ENCODE measurements around the gene CFL1.

Gene CFL1

DNA sequence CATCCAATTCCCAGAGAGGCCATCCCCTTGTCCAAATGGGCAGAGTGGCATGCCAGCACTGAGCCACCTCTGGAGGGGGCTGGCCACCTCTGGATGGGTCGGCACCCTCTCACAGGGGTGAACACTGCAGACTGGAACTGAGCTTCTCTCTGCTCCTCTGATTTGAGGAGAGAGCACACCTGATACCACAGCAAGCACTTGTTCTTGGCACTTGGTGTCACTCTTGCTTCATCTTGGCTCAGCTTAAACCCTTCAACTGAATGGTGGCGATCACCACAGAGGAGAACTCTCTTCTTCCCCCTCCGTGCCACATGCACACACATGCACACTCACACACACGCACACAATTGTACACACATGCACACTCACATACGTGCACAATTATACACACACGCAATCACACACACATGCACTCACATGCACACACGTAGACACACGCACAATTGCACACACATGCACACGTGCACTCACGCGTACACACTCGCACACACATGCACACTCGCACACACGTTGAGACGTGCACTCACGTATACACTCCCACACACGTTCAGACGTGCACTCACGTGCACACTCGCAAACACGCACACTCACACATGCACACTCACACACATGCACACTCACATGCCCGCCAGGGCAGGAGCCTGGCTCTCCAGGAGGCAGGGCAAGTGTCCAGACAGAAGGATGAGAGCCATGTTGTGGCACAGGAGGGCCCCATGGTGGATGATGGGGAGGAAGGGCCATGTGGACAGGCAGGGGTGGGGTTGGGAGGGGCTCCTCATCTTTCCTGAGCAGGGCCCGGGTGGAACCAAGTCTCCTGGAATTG is 47.7 kb downstream of the CFL1 start:
- TF ChIP-seq, protein P1, sequence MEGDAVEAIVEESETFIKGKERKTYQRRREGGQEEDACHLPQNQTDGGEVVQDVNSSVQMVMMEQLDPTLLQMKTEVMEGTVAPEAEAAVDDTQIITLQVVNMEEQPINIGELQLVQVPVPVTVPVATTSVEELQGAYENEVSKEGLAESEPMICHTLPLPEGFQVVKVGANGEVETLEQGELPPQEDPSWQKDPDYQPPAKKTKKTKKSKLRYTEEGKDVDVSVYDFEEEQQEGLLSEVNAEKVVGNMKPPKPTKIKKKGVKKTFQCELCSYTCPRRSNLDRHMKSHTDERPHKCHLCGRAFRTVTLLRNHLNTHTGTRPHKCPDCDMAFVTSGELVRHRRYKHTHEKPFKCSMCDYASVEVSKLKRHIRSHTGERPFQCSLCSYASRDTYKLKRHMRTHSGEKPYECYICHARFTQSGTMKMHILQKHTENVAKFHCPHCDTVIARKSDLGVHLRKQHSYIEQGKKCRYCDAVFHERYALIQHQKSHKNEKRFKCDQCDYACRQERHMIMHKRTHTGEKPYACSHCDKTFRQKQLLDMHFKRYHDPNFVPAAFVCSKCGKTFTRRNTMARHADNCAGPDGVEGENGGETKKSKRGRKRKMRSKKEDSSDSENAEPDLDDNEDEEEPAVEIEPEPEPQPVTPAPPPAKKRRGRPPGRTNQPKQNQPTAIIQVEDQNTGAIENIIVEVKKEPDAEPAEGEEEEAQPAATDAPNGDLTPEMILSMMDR (conservative IDR thresholded peaks at IDR 0.05; ENCODE audit: low read depth, low read length), result no peak
- H3K4me3 ChIP-seq (ENCODE audit: low read length), result no peak overlapping the region
- DNase-seq (ENCODE audit: low read depth), result no peak

DNA sequence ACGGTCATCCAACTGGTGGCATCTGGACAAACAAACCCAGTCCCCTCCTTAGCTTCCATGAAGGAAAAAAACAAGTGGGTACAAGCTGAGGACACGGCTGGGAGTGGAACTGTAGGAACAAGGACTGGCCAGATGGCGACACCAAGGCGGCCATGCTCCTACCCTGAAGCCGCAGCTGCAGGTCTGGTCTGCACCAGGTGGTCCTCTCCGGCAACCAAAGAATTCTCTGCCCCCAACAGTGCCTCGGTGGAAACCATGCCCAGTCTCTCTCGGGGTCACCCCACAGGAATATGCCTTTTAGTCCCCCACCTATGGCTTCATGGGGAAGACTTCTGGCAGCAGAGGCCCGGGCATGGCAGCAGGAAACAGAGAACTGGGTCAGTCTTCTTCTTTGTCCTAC is 48.5 kb downstream of the CFL1 start:
- no peak for DNase-seq (ENCODE audit: low read depth)
- TF ChIP-seq, protein P1 (conservative IDR thresholded peaks at IDR 0.05; ENCODE audit: low read depth, low read length), result no peak
- H3K4me3 ChIP-seq (ENCODE audit: low read length), result no peak overlapping the region

DNA sequence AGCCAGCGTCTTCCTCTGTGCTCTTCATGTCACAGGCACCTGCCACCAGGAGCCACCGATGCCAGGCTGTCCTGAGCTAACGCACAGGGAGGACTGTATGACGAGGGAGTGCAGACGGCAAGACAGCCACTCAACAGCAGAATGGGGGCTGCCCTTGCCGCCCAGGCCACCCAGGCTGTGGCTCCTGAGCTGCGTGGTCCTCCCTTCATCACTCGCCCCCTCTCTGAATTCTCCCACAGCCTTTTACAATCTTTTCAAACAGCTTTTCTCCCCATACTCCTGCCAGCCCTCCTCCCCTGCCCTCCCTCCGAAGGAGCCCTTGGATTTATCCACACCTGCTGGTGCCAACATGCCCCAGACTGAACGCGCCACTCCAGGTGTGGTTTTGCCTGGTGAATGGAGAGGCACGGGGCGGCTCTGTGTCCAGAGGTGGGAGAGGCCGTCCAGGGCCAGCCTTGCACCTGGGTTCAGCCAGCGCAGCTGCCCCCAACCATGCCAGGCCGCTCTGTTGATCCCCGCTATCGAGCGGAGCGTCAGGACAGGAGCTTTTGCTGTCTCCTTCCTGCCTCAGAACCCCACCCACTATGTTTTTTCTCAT is 49.1 kb downstream of the CFL1 start:
- TF ChIP-seq, protein P1 (conservative IDR thresholded peaks at IDR 0.05; ENCODE audit: low read depth, low read length), result no peak
- DNase-seq (ENCODE audit: low read depth), result no peak
- no peak overlapping the region for H3K4me3 ChIP-seq (ENCODE audit: low read length)

DNA sequence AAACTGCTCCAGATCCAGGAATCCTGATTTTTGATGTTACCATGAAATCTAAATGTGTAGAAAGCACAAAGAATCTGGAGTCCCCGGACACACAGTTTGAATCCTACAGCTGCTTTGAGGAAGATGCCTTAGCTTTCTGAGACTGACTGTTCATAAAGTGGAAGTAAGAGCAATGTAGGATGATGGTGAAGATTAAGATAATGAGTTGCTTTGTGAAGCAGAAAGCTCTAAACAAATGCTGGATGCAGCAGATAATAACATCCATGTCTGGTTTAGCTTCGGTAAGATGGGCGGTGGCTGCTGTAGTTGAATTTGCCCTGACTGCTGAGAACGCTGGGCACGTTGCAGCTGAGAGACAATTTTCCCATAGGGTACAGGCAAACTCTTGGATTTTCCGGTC is 51.0 kb downstream of the CFL1 start:
- H3K4me3 ChIP-seq (ENCODE audit: low read length), result no peak overlapping the region
- TF ChIP-seq, protein P1 (conservative IDR thresholded peaks at IDR 0.05; ENCODE audit: low read depth, low read length), result no peak
- DNase-seq (ENCODE audit: low read depth), result no peak

Measured in retinal pigment epithelial cell (primary cell).